Activated T-cell treated with anti-CD3 and anti-CD28 coated beads, Interleukin-2, amount 50 U/mL, for 24 hours (primary cell): Measurements from ENCODE around the gene PRDX5.
A peak's percentile ranks its signal among the peaks of the same experiment; 100 is the strongest.

ENCODE experiments used
- DNase-seq: peaks from one replicate; pipeline ENCODE4 v3.0.0-alpha.2; 2020
- H3K27ac Mint-ChIP-seq: 2 replicates; pipeline ENCODE4 v1.8.0; 2020; ENCODE audit warnings: mild to moderate bottlenecking, mixed read lengths
- H3K27me3 Mint-ChIP-seq: 2 replicates; pipeline ENCODE4 v1.8.0; 2020; ENCODE audit warnings: mixed read lengths
- H3K36me3 Mint-ChIP-seq: 2 replicates; pipeline ENCODE4 v1.8.0; 2020; ENCODE audit warnings: low read depth, mixed read lengths
- H3K4me1 Mint-ChIP-seq: 2 replicates; pipeline ENCODE4 v1.8.0; 2020; ENCODE audit warnings: low read depth, mixed read lengths
- H3K4me3 Mint-ChIP-seq: 2 replicates; pipeline ENCODE4 v1.8.0; 2020; ENCODE audit warnings: mild to moderate bottlenecking, moderate library complexity, mixed read lengths
- H3K9me3 Mint-ChIP-seq: 2 replicates; pipeline ENCODE4 v1.8.0; 2020; ENCODE audit warnings: mixed read lengths

PRDX5 gene

GRCh38 chr11:64317961-64318765, at the start of gene PRDX5:
Gene PRDX5 (plus strand): TSS chr11:64318121. CDS start chr11:64318216, 95 bp downstream.
- peaks cover 68% of the 10 kb centered on the region for H3K36me3 Mint-ChIP-seq
- no peaks in the 10 kb centered on the region for H3K27me3 Mint-ChIP-seq
- H3K27ac Mint-ChIP-seq: peak within 1 kb of the TSS; percentile 98
- H3K4me1 Mint-ChIP-seq: peaks cover 39% of the 10 kb centered on the region
- H3K9me3 Mint-ChIP-seq: no peaks in the 10 kb centered on the region
- peak; percentile 95 for DNase-seq
- H3K4me3 Mint-ChIP-seq: peak within 1 kb of the TSS; percentile 98

- peaks cover 25% of the 10 kb centered on the region for H3K4me1 Mint-ChIP-seq
- peak overlapping the region; percentile 99 for H3K27ac Mint-ChIP-seq
- H3K36me3 Mint-ChIP-seq: peaks cover 42% of the 10 kb centered on the region
- no peaks in the 10 kb centered on the region for H3K9me3 Mint-ChIP-seq
- H3K27me3 Mint-ChIP-seq: no peaks in the 10 kb centered on the region
- peak overlapping the region; percentile 98 for H3K4me3 Mint-ChIP-seq
- DNase-seq: peak; percentile 45
Observed at GRCh38 chr11:64268893-64269539, 48.9 kb upstream of the PRDX5 start.

- peaks cover 25% of the 10 kb centered on the region for H3K4me1 Mint-ChIP-seq
- DNase-seq: peak; percentile 99
Observed at GRCh38 chr11:64269540-64270220, 48.2 kb upstream of the PRDX5 start.

GRCh38 chr11:64275031-64275800, 42.7 kb upstream of the PRDX5 start:
- no peaks in the 10 kb centered on the region for H3K9me3 Mint-ChIP-seq
- no peaks in the 10 kb centered on the region for H3K27me3 Mint-ChIP-seq
- peaks cover 43% of the 10 kb centered on the region for H3K36me3 Mint-ChIP-seq
- H3K27ac Mint-ChIP-seq: no peak overlapping the region
- peaks cover 14% of the 10 kb centered on the region for H3K4me1 Mint-ChIP-seq
- H3K4me3 Mint-ChIP-seq: no peak overlapping the region
- no peak for DNase-seq

More at GRCh38 chr11:64269540-64270220, 48.2 kb upstream of the PRDX5 start:
- Mint-ChIP-seq H3K9me3 (no peaks in the 10 kb centered on the region), H3K4me3 (peak overlapping the region; percentile 98), H3K27ac (peak overlapping the region; percentile 99), H3K27me3 (no peaks in the 10 kb centered on the region), H3K36me3 (peaks cover 39% of the 10 kb centered on the region)

GRCh38 chr11:64275841-64276240, 42.1 kb upstream of the PRDX5 start:
- H3K27ac Mint-ChIP-seq: peak overlapping the region; percentile 44
- no peaks in the 10 kb centered on the region for H3K9me3 Mint-ChIP-seq
- peaks cover 14% of the 10 kb centered on the region for H3K4me1 Mint-ChIP-seq
- peaks cover 39% of the 10 kb centered on the region for H3K36me3 Mint-ChIP-seq
- H3K27me3 Mint-ChIP-seq: no peaks in the 10 kb centered on the region
- DNase-seq: no peak
- H3K4me3 Mint-ChIP-seq: no peak overlapping the region

- H3K9me3 Mint-ChIP-seq: no peaks in the 10 kb centered on the region
- peaks cover 12% of the 10 kb centered on the region for H3K4me1 Mint-ChIP-seq
- no peaks in the 10 kb centered on the region for H3K27me3 Mint-ChIP-seq
- peaks cover 45% of the 10 kb centered on the region for H3K36me3 Mint-ChIP-seq
- DNase-seq: no peak
- H3K4me3 Mint-ChIP-seq: no peak overlapping the region
- H3K27ac Mint-ChIP-seq: no peak overlapping the region
Observed at GRCh38 chr11:64276653-64277431, 41.1 kb upstream of the PRDX5 start.

- Mint-ChIP-seq H3K9me3 (no peaks in the 10 kb centered on the region), H3K4me3 (no peak overlapping the region), H3K27me3 (no peaks in the 10 kb centered on the region), H3K27ac (no peak overlapping the region), H3K4me1 (peaks cover 11% of the 10 kb centered on the region), H3K36me3 (peaks cover 47% of the 10 kb centered on the region)
- no peak for DNase-seq
Observed at GRCh38 chr11:64278576-64279190, 39.2 kb upstream of the PRDX5 start.

GRCh38 chr11:64281957-64282770, 35.8 kb upstream of the PRDX5 start:
- H3K36me3 Mint-ChIP-seq: peaks cover 28% of the 10 kb centered on the region
- peaks cover 25% of the 10 kb centered on the region for H3K4me1 Mint-ChIP-seq
- H3K27me3 Mint-ChIP-seq: no peaks in the 10 kb centered on the region
- H3K4me3 Mint-ChIP-seq: no peak overlapping the region
- no peak overlapping the region for H3K27ac Mint-ChIP-seq
- no peaks in the 10 kb centered on the region for H3K9me3 Mint-ChIP-seq
- DNase-seq: no peak

- no peak for DNase-seq
- peaks cover 25% of the 10 kb centered on the region for H3K4me1 Mint-ChIP-seq
- H3K36me3 Mint-ChIP-seq: peaks cover 26% of the 10 kb centered on the region
- peak overlapping the region; percentile 84 for H3K4me3 Mint-ChIP-seq
- no peaks in the 10 kb centered on the region for H3K27me3 Mint-ChIP-seq
- peak overlapping the region; percentile 97 for H3K27ac Mint-ChIP-seq
- no peaks in the 10 kb centered on the region for H3K9me3 Mint-ChIP-seq
Observed at GRCh38 chr11:64283092-64283491, 34.8 kb upstream of the PRDX5 start.

- H3K36me3 Mint-ChIP-seq: peaks cover 20% of the 10 kb centered on the region
- no peaks in the 10 kb centered on the region for H3K9me3 Mint-ChIP-seq
- peak within 1 kb of the TSS; percentile 84 for H3K4me3 Mint-ChIP-seq
- H3K27me3 Mint-ChIP-seq: no peaks in the 10 kb centered on the region
- peak; percentile 95 for DNase-seq
- H3K27ac Mint-ChIP-seq: peak within 1 kb of the TSS; percentile 98
- peaks cover 20% of the 10 kb centered on the region for H3K4me1 Mint-ChIP-seq
Observed at GRCh38 chr11:64284048-64284961, 33.6 kb upstream of the PRDX5 start, which contains the start of gene BAD. Gene BAD (minus strand): TSS chr11:64284665. CDS start chr11:64284368, 297 bp downstream.

GRCh38 chr11:64284962-64285884, 32.7 kb upstream of the PRDX5 start, which contains the start of gene GPR137:
Gene GPR137 (plus strand): TSS chr11:64285848. CDS start chr11:64286525, 677 bp downstream.
- Mint-ChIP-seq H3K27me3 (peaks cover under 1% of the 10 kb centered on the region), H3K4me3 (peak within 1 kb of the TSS; percentile 84), H3K36me3 (peaks cover 18% of the 10 kb centered on the region), H3K9me3 (no peaks in the 10 kb centered on the region), H3K27ac (peak within 1 kb of the TSS; percentile 98), H3K4me1 (peaks cover 20% of the 10 kb centered on the region)
- DNase-seq: peak; percentile 99
